CD14-positive monocyte (primary cell): ENCODE measurements around the gene B4GALNT3. TPM values are rescaled to one million over a fixed set of nuclear protein-coding genes. Genes with fewer than 3 reads are reported as not detected.

Source experiments
- DNase-seq, 3 donors: peaks; one replicate each; pipeline ENCODE4 v3.0.0-alpha.2; 2011 to 2022
- H2AFZ ChIP-seq: 2 replicates; pipeline ENCODE4 v1.6.0; 2012; ENCODE audit warnings: mild to moderate bottlenecking, low read depth, low read length, inconsistent platforms; ENCODE audit not compliant: insufficient read depth, poor library complexity, severe bottlenecking
- H3K27ac ChIP-seq, 2 donors: 1 replicate in 1 of 2; 2 replicates in 1 of 2; pipeline ENCODE4 v1.5.1; 2012 to 2013; ENCODE audit warnings: low read length in 2 of 2, control low read depth in 1 of 2, inconsistent platforms in 1 of 2, low read depth in 1 of 2, mild to moderate bottlenecking in 1 of 2
- H3K27me3 ChIP-seq, 2 donors: one replicate each; pipeline versions ENCODE4 v1.6.0 to v1.6.1; 2011 to 2013; ENCODE audit warnings: low read length in 2 of 2; ENCODE audit not compliant: control insufficient read depth in 2 of 2, insufficient read depth in 2 of 2
- H3K36me3 ChIP-seq, 2 donors: replicated peaks in 1 of 2; 1 replicate in 1 of 2; 2 replicates in 1 of 2; pipeline versions ENCODE4 v1.5.1 to v1.6.1; 2012 to 2013; ENCODE audit warnings: low read length in 2 of 2, control low read depth in 1 of 2, inconsistent platforms in 1 of 2, mild to moderate bottlenecking in 1 of 2; ENCODE audit not compliant: insufficient read depth in 2 of 2, control insufficient read depth in 1 of 2
- H3K4me1 ChIP-seq, 2 donors: 1 replicate in 1 of 2; 2 replicates in 1 of 2; pipeline versions ENCODE4 v1.5.1 to v1.6.1; 2012 to 2013; ENCODE audit warnings: low read length in 2 of 2, control low read depth in 1 of 2, inconsistent platforms in 1 of 2, mild to moderate bottlenecking in 1 of 2, moderate library complexity in 1 of 2; ENCODE audit not compliant: insufficient read depth in 2 of 2, control insufficient read depth in 1 of 2
- H3K4me2 ChIP-seq: replicated peaks from 2 replicates; pipeline ENCODE3; 2012; ENCODE audit warnings: low read length, moderate library complexity, mild to moderate bottlenecking; ENCODE audit not compliant: poor library complexity, severe bottlenecking; ENCODE audit errors: extremely low read depth
- H3K4me3 ChIP-seq, 3 experiments: fragments of 200-600 bp in 1 of 3; sonication (generic) in 1 of 3; replicated peaks in 1 of 3; 1 replicate in 2 of 3; 2 replicates in 1 of 3; pipeline ENCODE4 v1.5.1; 2011 to 2013; ENCODE audit warnings: low read length in 3 of 3, mild to moderate bottlenecking in 3 of 3, control low read depth in 2 of 3, low read depth in 2 of 3, inconsistent platforms in 1 of 3, moderate library complexity in 1 of 3
- H3K79me2 ChIP-seq: 2 replicates; pipeline ENCODE4 v1.6.0; 2012; ENCODE audit warnings: mild to moderate bottlenecking, control low read depth, inconsistent platforms, low read length, moderate library complexity; ENCODE audit not compliant: insufficient read depth
- H3K9ac ChIP-seq: 2 replicates; pipeline ENCODE4 v1.6.0; 2017; ENCODE audit warnings: low read length, mild to moderate bottlenecking; ENCODE audit not compliant: insufficient read depth, poor library complexity, severe bottlenecking
- H3K9me3 ChIP-seq, 2 donors: replicated peaks in 1 of 2; 1 replicate in 1 of 2; 2 replicates in 1 of 2; pipeline versions ENCODE4 v1.5.1 to v1.6.1; 2012 to 2013; ENCODE audit warnings: low read length in 2 of 2, control low read depth in 1 of 2; ENCODE audit not compliant: control insufficient read depth in 1 of 2, insufficient read depth in 1 of 2
- H4K20me1 ChIP-seq: 2 replicates; pipeline ENCODE4 v1.6.0; 2012; ENCODE audit warnings: mild to moderate bottlenecking, low read length, control low read depth, moderate library complexity; ENCODE audit not compliant: insufficient read depth
- H3K27ac Mint-ChIP-seq, 7 donors: one replicate each; pipeline ENCODE4 v1.8.0; 2020; ENCODE audit warnings: mild to moderate bottlenecking in 7 of 7, mixed read lengths in 7 of 7, moderate library complexity in 6 of 7, inconsistent platforms in 2 of 7
- H3K27me3 Mint-ChIP-seq, 3 donors: one replicate each; pipeline ENCODE4 v1.8.0; 2021 to 2022; ENCODE audit warnings: low read depth in 3 of 3, mild to moderate bottlenecking in 3 of 3, mixed read lengths in 3 of 3, moderate library complexity in 3 of 3, inconsistent platforms in 1 of 3
- H3K36me3 Mint-ChIP-seq, 2 donors: one replicate each; pipeline ENCODE4 v1.8.0; 2020; ENCODE audit warnings: mixed read lengths in 2 of 2, inconsistent platforms in 1 of 2, mild to moderate bottlenecking in 1 of 2
- H3K4me1 Mint-ChIP-seq: one replicate; pipeline ENCODE4 v1.8.0; 2020; ENCODE audit warnings: mild to moderate bottlenecking, mixed read lengths
- H3K4me3 Mint-ChIP-seq, 2 donors: one replicate each; pipeline ENCODE4 v1.8.0; 2020; ENCODE audit warnings: mild to moderate bottlenecking in 2 of 2, mixed read lengths in 2 of 2, moderate library complexity in 1 of 2
- H3K9me3 Mint-ChIP-seq, 7 donors: one replicate each; pipeline ENCODE4 v1.8.0; 2020 to 2022; ENCODE audit warnings: mixed read lengths in 7 of 7, mild to moderate bottlenecking in 6 of 7, moderate library complexity in 6 of 7, inconsistent platforms in 2 of 7
- CTCF ChIP-seq: fragments of 200-600 bp; IDR thresholded peaks from one replicate; pipeline ENCODE4 v1.8.0; 2022; ENCODE audit warnings: antibody characterized with exemption, mild to moderate bottlenecking
- WGBS: methylation state at CpG from one replicate; pipeline ENCODE4 v1.1.5; 2013; ENCODE audit warnings: missing lambda C conversion rate; ENCODE audit not compliant: insufficient coverage; 5-methylcytosine and 5-hydroxymethylcytosine counted together
- intact Hi-C, 2 donors: fragments of 100-400 bp; cut with micrococcal nuclease; formaldehyde crosslinking; loops; one replicate each; pipeline versions ENCODE4 v1.15.0 to v1.15.1; 2023
- polyA plus RNA-seq, 3 donors: library from polyadenylated mRNA; depleted of rRNA in 1 of 3; unstranded in 2 of 3; stranded (reverse) in 1 of 3; fragments of 300-500 nt in 2 of 3; fragments of >200 nt in 1 of 3; fragmentation: Illumina TruSeq in 2 of 3; gene quantifications; 1 replicate in 2 of 3; 2 replicates in 1 of 3; pipeline ENCODE4 v1.2.3, GENCODE V29; 2012 to 2021

The B4GALNT3 gene
- polyA plus RNA-seq, 3 donors, result 0.09 to 0.10 TPM; not detected in 1

- H3K4me3 Mint-ChIP-seq, result no peak overlapping the region
- H3K9ac ChIP-seq, result no peak overlapping the region
- 100% methylated on average over 4 of the region's 6 CpGs for WGBS
- no peak overlapping the region for H3K27ac Mint-ChIP-seq
- H2AFZ ChIP-seq, result no peak overlapping the region
- no peak overlapping the region for H3K4me2 ChIP-seq
- no peaks in the 10 kb centered on the region for H3K79me2 ChIP-seq
- no peak overlapping the region for H3K4me3 ChIP-seq
- no peaks in the 10 kb centered on the region for H3K36me3 ChIP-seq
- no peak for DNase-seq
- no peaks in the 10 kb centered on the region for H3K4me1 Mint-ChIP-seq
- H3K4me1 ChIP-seq, result no peaks in the 10 kb centered on the region
- H3K36me3 Mint-ChIP-seq, result no peaks in the 10 kb centered on the region
- no peaks in the 10 kb centered on the region for H3K9me3 ChIP-seq
- H3K27ac ChIP-seq, result no peak overlapping the region
- no peak for TF ChIP-seq CTCF
- no peaks in the 10 kb centered on the region for H4K20me1 ChIP-seq
- peaks cover 4 to 8% (median 8%) of the 10 kb centered on the region in 3 donors for H3K27me3 Mint-ChIP-seq
- peaks cover 2 to 4% of the 10 kb centered on the region in 2 donors for H3K27me3 ChIP-seq
- H3K9me3 Mint-ChIP-seq, result peaks cover 0 to 9% (median 3%) of the 10 kb centered on the region in 7 donors
- intact Hi-C loops, result no loop called here
Observed at GRCh38 chr12:512933-513332, 53.2 kb downstream of the B4GALNT3 start.

DNA sequence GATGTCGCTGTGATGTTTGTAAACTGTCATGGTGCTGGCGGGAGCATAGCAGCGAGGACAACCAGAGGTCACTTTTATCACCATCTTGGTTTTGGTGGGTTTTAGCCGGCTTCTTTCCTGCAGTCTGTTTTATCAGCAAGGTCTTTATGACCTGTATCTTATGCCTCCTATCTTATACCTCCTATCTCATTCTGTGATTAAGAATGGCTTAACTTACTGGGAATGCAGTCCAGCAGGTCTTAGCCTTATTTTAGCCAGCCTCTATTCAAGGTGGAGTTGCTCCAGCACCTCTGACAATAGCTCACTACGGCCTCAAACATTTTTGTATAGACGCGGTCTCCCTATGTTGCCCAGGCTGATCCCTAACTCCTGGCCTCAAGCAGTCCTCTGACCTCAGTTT is 53.7 kb downstream of the B4GALNT3 start:
- no peak for TF ChIP-seq CTCF
- no peak overlapping the region for H3K4me3 ChIP-seq
- no peak for DNase-seq
- Mint-ChIP-seq H3K36me3 (no peaks in the 10 kb centered on the region), H3K4me3 (no peak overlapping the region), H3K27me3 (peaks cover 6 to 10% (median 10%) of the 10 kb centered on the region in 3 donors), H3K9me3 (peaks cover 0 to 9% (median 3%) of the 10 kb centered on the region in 7 donors), H3K27ac (no peak overlapping the region), H3K4me1 (no peaks in the 10 kb centered on the region)
- H3K27ac ChIP-seq, result no peak overlapping the region
- H3K9me3 ChIP-seq, result no peaks in the 10 kb centered on the region
- 100% methylated on average over 4 of the region's 7 CpGs for WGBS
- intact Hi-C loops, result no loop called here
- no peak overlapping the region for H2AFZ ChIP-seq
- peaks cover 2 to 6% of the 10 kb centered on the region in 2 donors for H3K27me3 ChIP-seq
- H4K20me1 ChIP-seq, result no peaks in the 10 kb centered on the region
- no peaks in the 10 kb centered on the region for H3K4me1 ChIP-seq
- H3K9ac ChIP-seq, result no peak overlapping the region
- H3K79me2 ChIP-seq, result no peaks in the 10 kb centered on the region
- no peaks in the 10 kb centered on the region for H3K36me3 ChIP-seq
- H3K4me2 ChIP-seq, result no peak overlapping the region
